SIG-M5 treated with dmso at 0.1 percent for 504 hours (cell line): ENCODE data around the gene ADAMTS2.
"Not testable (repeated sequence)": the region's sequence is repeated elsewhere in the genome, so short reads cannot be mapped to it uniquely, and the experiment has no call there.

Experiments used
- DNase-seq: peaks from one replicate; lab custom pipeline; 2025; ENCODE audit not compliant: unreplicated experiment; lab: John Stamatoyannopoulos, UW

The ADAMTS2 gene

GRCh38 chr5:179327021-179327735 is 18.1 kb downstream of the ADAMTS2 start:
- DNase-seq: no peak

DNA sequence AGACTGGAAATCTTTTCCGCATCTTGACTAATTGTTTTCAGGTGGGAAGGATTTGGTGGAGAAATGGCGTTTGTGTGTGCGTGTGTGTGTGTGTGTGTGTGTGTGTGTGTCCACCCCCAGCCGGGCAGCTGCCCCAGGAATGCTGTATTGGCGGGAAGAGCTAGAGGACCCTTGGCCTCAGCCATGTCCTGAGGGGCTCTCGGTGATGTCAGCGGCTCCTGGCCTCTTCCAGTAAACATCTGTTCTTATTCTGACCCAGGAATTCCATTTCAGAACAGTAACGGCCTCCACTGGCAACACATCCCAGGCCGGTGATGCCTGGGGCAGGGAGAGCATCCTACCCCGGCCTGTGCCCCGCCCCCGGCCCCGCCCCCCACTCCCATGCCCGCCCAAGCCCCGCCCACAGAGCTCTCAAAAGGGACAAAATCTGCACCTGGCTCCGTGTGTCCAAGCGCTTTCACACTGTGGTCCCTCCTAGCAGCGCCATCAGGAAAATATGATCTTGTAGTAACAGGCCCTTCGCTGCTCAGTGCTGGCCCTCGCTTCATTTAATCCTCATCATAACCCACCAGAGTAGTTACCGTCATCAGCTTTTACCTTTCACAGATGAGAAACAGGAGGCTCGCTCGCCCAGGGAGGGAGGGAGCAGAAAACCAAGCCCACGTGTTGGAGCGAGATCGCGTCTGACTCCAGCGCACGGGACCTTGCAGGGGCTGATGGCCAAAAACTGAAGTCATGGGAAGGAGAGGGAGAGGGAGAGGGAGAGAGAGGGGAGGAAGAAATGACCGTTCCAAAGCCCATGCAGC is 18.9 kb downstream of the ADAMTS2 start:
- no peak for DNase-seq

- no peak for DNase-seq
Observed at GRCh38 chr5:179325296-179326031, 19.8 kb downstream of the ADAMTS2 start.

DNA sequence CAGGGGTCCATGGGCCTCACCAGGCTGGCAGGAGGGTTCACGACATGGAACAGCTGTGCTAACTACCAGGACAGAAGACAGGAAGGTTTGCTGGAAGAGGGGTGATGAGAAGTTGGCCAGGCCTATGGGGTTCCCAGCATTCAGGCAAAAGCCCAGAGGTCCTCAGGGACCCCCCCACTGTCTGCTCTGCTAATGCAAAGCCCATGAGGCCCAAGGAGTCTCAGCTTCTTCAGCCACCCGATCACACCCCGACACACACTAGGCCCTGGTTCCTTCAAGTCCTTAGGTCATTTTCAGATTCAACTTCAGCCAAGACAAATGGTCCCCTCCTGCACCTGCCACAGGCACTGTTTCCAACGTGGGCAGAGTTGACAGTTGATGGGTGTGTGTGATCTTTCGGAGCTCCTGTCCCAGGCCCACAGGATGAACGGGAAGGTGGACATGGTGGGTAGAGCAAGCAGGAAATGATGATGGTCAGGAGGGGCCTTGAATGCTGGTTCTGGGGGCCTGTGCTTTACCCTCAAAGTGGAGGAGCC is 20.4 kb downstream of the ADAMTS2 start:
- no peak for DNase-seq

DNA sequence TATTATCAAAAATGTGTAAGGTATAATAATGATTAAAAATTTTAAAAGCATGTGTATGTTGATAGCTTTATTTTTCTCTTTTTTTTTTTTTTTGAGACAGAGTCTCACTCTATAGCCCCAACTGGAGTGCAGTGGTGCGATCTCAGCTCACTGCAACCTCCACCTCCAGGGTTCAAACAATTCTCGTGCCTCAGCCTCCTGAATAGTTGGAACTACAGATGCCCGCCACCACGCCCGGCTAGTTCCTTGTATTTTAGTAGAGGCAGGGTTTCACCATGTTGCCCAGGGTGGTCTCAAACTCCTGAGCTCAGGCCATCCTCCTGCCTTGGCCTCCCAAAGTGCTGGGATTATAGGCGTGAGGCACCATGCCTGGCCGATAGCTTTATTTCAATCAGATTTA is 20.9 kb downstream of the ADAMTS2 start:
- DNase-seq: not testable (repeated sequence)

DNA sequence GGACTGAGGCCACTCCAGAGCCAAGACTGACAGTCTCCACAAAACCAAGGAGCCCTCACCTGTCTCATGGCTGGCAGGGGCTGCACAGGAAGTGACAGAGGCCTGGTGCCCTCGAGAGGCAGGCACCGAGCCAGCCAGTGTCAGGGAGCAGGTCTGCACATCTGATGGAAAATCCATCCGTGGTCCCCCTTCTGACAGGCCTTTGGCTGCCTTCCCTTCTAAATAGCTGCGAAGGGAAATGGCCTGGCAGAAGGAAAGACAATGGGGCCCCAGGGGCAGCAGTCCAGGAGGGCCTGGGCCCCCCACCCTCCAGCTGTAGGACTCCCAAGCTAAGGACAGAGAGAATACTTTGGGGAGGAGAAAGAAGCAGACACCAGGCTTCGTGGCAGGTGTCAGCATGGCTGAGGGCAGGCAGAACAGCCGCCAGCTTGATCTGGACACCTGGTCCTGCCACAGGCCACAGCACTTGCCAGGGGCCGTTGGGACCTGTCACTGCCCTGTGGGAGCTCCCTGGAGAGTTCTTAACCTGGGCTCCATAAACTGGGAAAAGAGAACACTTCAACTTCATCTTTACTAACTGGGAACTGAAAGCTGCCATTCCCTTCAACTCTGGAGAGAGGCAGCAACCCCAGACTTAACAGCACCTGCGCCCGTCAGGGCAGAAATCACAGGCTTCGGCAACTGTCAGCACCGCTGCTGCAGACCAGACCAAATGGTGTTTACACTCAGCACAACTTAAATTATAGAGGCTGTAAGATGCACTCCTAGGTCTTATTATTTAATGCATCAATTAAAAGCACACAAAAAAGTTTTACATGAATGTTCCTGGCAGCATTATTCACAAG is 22.0 kb downstream of the ADAMTS2 start:
- no peak for DNase-seq

DNA sequence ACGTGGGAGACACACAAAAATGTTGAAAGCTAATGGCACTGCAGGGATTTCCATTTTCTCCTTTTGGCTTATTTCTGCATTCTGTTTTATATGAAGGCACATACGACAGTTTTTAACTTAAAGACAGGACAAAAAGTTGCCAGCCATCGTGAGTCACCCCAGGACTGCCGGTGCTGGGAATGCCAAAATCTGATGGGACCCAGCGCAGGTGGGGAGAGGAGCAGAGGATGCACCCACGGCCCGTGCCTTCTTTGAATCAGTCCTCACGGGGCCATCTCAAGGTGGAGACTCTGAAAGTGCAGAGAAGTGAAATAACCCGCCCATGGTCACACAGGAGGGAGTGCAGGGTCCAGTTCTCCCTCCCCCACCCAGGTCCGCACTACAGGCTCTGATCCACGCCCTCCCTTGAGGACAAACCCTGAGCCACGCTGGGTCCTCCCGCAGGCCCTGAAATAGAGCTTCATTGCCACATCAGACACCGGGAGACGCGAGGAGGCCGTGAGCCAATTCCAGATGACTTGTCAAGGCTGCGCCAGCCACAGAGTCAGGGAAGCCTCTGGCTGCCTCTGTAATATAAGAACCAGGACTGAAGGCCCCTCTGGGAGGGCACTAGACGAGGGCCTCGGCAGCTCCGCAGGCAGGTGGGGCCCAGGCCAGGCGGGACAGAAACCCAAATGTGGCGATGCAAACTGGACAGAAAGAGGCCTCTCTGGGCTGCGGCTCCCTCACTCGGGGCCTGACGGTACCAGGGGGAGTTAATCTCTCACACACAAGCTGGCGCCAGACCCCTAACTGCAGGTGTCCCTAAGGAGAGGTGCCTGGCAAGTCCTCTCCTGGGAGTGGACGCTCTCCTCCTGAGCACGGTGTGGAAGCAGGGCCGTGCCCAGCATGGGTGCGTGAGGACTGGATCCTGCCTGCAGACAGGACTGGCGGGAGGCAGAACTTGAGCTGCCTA is 22.9 kb downstream of the ADAMTS2 start:
- DNase-seq: no peak

GRCh38 chr5:179321206-179321987 is 23.9 kb downstream of the ADAMTS2 start:
- no peak for DNase-seq

GRCh38 chr5:179319741-179320281 is 25.4 kb downstream of the ADAMTS2 start:
- DNase-seq: no peak

GRCh38 chr5:179319123-179319522 is 26.1 kb downstream of the ADAMTS2 start:
- DNase-seq: no peak

DNA sequence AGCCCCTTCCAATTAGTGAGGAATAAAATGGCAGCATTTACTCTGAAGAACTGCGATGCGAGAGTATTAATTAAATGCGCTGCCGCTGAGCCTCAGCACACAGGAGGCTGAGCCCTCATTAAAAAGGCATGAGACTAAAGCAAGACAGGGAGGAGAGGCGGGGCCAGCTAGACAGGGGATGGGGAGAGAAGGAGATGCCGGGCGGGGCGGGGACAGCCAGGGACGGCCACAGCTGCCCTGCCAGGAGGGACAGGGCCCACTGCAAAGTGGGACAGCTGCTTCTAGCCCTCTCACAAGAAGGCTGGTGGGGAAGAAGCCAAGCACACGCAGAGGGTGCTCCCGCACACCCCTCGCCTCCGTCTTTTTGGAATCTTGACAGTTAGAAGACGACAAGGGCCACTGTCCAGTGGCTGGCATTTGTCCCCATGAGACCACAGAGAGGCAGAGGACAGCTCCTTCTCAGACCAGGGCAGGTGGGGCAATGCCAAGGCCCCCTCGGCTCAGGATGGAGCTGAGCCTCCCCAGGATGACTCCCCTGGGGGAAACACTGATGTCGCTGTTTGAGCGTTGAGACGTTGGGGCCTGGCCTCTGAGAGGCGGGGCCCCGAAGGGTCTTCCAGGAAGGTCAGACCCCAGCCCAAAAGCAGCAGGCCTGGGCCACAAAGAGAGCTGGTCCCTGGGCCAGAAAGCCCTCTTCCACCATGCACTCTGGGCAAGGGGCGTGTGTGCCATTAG is 26.9 kb downstream of the ADAMTS2 start:
- no peak for DNase-seq

DNA sequence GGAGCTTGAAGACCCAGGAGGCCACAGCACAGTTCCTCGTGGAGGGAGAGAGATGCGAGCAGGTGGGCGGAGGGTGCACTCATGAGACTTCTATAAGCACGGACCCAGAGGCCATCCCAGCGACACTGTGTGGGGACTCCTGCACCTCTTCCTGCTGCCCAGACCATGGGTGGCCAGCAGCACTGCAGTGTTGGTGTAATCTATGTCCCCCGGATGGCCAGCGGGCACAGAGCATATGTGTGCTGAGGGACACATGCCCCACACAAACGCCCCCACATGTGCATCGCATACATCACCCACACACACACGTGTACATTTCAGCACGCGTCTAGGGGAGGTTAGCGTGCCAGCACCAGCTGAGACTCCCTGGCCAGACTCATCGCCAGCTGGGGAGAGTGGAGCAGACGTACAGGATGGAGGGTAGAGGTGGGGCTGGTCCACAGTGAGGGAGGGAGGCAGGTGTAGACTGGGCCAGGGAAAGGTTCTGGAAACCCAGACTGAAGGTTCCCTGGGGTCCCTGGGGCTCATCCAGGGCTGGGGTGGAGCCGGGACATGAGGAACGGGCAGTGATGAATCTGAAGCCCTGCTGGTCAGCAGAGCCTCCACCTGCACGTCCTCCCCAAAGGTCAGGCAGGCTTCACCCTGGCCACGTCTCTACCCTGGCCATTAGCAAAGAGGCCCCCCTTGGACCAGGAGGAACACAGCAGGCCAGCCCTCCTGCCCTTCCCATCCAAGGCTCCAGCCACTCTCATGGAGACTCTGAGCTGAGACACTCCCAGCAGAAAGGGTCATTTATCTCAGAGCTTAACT is 27.6 kb downstream of the ADAMTS2 start:
- DNase-seq: no peak

GRCh38 chr5:179316982-179317381 is 28.3 kb downstream of the ADAMTS2 start:
- no peak for DNase-seq

DNA sequence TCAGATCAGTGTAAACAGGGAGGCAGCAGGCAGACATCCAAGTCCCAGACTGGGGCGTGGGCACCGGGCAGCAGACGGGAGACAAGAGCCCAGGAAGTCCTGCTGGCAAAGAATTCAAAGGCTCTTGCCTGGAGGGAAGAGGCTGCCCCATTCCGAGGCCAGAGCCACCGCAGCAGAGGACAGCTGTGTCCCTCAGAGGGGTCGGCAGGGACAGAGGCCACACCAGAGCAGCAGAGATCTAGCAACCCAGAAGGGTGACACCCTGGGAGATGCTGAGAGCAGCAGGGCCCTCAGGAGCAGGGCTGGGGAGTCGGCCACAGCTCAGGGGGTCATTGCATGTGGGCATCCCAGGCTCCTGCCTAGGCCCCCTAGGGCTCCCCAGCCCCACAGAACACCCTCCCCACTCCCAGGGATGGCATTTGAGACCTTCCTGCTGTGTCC is 29.1 kb downstream of the ADAMTS2 start:
- no peak for DNase-seq

DNA sequence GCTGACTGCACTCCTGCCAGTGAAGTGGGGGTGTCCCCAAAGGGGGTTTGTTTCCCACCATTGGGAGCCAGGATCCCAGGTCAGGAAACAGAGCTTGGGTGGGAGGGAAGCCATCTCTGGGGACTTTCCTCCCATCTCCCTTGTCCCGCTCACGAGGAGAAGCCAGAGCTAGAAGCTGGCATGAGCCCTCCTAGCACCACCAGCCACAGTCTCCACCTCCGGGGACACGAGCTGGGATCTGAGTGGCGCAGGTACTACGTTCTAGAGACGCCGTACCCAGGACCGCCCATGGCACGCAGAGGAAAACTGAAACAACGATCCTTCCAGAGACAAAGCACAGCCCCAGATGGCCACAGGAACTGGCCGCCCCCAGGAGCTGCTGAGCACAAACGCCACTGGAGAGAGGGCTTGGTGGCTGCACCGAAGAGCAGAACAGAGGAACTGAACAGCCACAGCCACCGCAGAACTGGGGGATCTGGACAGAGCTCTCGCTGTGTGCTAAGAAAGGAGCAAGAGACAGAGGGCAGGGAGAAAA is 29.8 kb downstream of the ADAMTS2 start:
- DNase-seq: no peak

DNA sequence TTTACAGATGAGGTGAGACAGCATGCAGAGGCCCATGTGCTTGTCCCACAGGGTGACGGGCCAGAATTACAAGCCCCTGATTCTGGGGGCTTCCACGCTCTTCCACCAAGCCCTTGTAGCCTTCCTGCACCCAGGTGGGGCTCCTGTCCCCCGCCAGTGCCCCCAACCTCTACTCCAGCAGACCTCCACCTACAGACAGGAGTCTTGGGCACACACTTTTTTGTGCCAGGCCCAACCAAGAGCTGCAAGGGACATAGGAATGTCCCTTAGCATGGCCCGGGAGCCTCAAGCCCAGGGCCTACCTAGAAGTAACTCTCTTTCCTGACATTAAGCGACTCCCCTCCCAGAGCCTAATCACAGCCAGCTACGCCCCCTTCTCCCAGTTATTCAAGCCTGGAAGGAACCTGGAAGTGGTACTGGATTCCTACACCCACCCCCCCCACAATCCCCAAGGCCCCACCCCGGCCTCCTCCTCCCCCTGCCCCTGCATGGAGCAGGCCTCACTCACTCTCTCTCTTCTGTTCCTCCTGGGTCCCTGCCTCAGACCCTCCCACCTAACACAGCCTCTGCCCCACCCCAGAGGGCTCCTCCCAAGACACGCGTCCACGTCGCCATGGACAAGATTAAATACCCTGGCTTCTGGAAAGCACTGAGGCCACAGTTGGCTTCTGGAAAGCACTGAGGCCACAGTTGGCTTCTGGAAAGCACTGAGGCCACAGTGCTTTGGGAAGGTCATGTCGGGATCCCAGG is 30.5 kb downstream of the ADAMTS2 start:
- no peak for DNase-seq
